Kidney epithelial cell (primary cell): ENCODE measurements around the gene RANBP1. TPM values are rescaled to one million over a fixed set of nuclear protein-coding genes. Genes with fewer than 3 reads are reported as not detected.

Source experiments
- DNase-seq: peaks from one replicate; pipeline ENCODE4 v3.0.0-alpha.2; 2010; ENCODE audit warnings: low read depth
- H3K27me3 ChIP-seq: 2 replicates; pipeline ENCODE4 v1.6.0; 2011; ENCODE audit warnings: low read length; ENCODE audit not compliant: control insufficient read depth, insufficient read depth
- H3K36me3 ChIP-seq: 2 replicates; pipeline ENCODE4 v1.5.1; 2011; ENCODE audit warnings: low read length; ENCODE audit not compliant: control insufficient read depth, insufficient read depth
- H3K4me3 ChIP-seq: 2 replicates; pipeline ENCODE4 v1.5.1; 2011; ENCODE audit warnings: low read depth, mild to moderate bottlenecking, control low read depth, low read length
- total RNA-seq: library from RNA; depleted of rRNA; stranded (reverse); fragments of >200 nt; gene quantifications from 2 replicates; pipeline ENCODE4 v1.2.3, GENCODE V29; 2015
- TF ChIP-seq, protein P1 (sequence below): IDR thresholded peaks from 2 replicates; pipeline ENCODE4 v1.5.1; 2011; ENCODE audit warnings: mild to moderate bottlenecking, moderate library complexity, low read length, control low read depth, inconsistent platforms; ENCODE audit not compliant: insufficient read depth, poor library complexity, severe bottlenecking

RANBP1 gene
- total RNA-seq, 1 donor from 2014 or later, result 360 TPM

DNA sequence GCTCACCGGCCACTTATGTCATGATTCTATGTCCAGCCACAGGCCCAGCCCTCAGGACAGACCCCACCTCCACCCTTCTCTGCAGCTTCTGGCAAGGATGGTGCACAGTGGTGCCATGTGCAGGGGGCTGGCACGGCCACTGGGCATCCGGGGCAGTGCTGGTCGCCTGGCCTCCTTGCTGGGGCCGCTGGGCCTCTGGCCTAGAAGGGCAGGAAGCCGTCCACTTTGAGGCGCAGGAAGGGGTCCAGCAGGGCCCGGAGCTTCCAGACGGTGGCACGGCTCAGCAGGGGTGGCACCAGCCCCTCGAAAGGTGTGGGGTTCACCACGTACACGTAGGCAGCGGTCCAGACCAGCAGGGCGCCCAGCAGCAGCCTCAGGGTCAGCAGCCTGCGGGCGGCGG is 32.5 kb downstream of the RANBP1 start:
- no peak overlapping the region for H3K4me3 ChIP-seq
- H3K36me3 ChIP-seq, result no peaks in the 10 kb centered on the region
- TF ChIP-seq, protein P1, sequence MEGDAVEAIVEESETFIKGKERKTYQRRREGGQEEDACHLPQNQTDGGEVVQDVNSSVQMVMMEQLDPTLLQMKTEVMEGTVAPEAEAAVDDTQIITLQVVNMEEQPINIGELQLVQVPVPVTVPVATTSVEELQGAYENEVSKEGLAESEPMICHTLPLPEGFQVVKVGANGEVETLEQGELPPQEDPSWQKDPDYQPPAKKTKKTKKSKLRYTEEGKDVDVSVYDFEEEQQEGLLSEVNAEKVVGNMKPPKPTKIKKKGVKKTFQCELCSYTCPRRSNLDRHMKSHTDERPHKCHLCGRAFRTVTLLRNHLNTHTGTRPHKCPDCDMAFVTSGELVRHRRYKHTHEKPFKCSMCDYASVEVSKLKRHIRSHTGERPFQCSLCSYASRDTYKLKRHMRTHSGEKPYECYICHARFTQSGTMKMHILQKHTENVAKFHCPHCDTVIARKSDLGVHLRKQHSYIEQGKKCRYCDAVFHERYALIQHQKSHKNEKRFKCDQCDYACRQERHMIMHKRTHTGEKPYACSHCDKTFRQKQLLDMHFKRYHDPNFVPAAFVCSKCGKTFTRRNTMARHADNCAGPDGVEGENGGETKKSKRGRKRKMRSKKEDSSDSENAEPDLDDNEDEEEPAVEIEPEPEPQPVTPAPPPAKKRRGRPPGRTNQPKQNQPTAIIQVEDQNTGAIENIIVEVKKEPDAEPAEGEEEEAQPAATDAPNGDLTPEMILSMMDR, result no peak
- no peak for DNase-seq
- no peaks in the 10 kb centered on the region for H3K27me3 ChIP-seq

DNA sequence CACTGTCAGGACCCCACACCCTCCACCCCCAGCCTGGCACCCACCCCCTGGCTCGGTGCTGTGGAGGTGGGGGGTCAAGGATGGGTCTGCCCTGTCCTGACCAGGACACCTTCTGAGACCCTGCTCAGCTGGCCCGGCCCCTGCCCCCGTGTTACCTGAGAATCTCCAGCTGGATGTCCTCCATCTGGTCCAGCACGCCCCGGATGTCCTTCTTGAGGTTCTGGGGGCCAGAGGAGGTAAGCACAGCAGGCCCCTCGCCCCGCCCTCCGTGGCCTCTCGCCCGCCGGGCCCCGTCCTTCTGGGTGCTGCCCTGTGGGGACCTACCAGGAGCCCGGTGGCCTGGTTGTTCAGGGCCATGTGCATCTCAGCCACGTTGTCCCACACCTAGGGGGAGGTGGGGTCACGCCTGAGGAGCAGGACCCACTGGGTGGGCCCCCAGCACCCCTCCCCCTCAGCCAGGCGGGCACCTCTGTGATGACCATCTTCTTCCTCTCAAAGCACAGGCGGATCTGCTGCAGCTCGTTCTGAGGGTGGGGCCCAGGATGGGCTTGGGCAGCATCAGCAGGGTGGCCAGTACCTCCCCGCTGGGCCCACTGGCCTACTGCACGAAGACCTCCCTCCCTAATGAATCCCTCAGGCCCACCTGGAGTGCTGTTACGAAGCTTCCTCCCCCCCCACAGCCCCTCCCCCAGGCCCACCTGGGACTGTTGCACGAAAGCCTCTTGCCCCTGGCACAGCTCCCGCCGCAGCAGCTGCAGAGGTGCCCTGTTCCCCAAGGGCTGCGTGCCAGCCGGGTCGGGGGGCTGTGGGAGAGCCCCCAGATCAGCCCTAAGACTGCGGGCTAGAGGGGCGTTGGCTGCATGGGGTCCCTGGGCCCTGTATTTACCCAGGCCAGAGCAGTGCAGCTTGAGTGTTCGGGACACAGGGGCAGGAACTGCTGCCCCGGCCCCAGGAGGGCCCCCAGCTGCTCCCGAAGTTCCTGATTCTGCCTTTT is 33.6 kb downstream of the RANBP1 start:
- no peak overlapping the region for H3K4me3 ChIP-seq
- TF ChIP-seq, protein P1, result no peak
- H3K27me3 ChIP-seq, result no peaks in the 10 kb centered on the region
- no peaks in the 10 kb centered on the region for H3K36me3 ChIP-seq
- no peak for DNase-seq

DNA sequence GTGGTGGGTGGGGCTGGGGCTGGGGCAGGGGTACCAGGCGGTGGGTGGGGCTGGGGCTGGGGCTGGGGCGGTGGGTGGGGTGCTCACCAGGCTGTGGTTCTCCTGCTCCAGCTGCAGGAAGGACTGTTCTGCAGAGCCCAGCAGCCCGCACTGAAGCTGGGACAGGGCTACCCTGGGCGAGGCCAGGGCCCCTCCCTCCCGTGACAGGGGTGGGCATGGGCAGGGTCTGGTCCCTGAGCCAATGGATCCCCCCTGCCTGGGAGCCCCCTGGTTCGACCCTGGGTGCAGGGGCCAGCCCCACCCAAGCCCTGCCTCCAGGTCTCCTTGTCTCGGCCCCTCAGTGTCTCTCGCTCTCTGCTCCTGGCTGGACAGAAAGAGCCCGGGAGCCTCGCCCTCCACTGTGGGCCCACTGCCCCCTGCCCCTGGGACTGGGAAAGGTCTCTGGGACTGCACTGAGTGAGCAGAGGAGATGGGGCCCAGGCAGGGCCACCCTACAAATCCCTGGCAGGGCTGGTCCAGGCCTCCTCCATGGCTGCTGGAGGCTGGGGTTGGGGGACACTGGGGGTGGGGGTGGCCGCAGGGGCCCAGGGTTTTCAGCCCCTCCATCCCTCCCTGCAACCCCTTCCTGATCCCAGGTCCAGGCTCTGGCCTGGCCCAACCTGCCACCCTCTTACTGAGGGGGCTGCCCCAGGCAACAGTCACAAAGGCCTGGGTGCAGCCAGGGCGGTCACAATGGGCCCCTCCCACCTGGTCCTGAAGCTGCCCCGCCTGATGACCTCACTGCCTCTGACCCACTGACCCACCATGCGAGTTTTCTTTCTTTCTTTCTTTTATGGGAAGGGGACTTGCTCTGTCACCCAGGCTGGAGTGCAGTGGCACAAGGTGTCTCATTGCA is 34.7 kb downstream of the RANBP1 start, which contains the start of gene CCDC188:
Gene CCDC188, minus strand, starts transcription at position 675 of the 895 bp plus-strand sequence. Its CDS starts 69 bp downstream, at position 606.
- peaks cover 3% of the 10 kb centered on the region for H3K27me3 ChIP-seq
- H3K4me3 ChIP-seq, result no peak within 1 kb of the TSS
- no peak for DNase-seq
- no peaks in the 10 kb centered on the region for H3K36me3 ChIP-seq
- TF ChIP-seq, protein P1, result no peak

DNA sequence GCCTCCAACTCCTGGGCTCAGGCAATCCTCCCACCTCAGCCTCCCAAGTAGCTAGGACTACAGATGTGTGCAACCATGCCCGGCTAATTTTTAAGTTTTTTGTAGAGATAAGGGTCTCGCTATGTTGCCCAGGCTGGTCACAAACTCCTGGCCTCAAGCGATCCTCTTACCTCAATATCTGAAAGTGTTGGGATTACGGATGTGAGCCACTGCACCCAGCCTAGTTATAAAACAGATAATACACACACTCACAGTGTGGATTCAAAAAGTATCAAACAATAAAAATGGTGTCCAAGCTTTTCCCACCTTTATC is 35.3 kb downstream of the RANBP1 start:
- no peak overlapping the region for H3K4me3 ChIP-seq
- no peaks in the 10 kb centered on the region for H3K36me3 ChIP-seq
- H3K27me3 ChIP-seq, result peaks cover 3% of the 10 kb centered on the region
- DNase-seq, result no peak
- TF ChIP-seq, protein P1, result no peak

DNA sequence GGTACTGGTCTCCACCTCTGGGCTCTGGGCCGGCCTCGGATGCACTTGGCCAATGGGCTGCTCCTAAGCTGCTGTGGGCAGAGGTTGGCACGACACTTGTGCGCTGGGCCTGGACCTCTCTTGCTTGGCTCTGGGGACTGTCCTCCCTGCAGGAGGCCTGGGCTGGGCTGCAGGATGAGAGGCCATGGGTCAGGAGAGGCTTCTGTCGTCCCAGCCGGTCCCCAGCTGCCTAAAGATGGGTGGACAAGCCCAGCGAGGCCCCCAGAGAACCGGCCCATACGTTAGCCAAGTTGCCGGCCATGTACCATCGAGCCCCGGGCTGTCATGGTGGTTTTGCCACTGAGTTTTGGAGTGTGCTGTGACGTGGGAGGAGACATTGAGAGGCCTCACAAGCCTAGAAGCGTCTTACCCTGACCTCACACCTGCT is 36.6 kb downstream of the RANBP1 start:
- Histone ChIP-seq H3K36me3 (no peaks in the 10 kb centered on the region), H3K27me3 (peaks cover 6% of the 10 kb centered on the region), H3K4me3 (no peak overlapping the region)
- TF ChIP-seq, protein P1, result no peak
- no peak for DNase-seq
